ENCODE measurements around the gene THSD7B. TPM values are rescaled to one million over a fixed set of nuclear protein-coding genes. Genes with fewer than 3 reads are reported as not detected.

THSD7B gene
- polyA plus RNA-seq, 4 donors, result 0.07 to 0.90 TPM; not detected in 2

DNA sequence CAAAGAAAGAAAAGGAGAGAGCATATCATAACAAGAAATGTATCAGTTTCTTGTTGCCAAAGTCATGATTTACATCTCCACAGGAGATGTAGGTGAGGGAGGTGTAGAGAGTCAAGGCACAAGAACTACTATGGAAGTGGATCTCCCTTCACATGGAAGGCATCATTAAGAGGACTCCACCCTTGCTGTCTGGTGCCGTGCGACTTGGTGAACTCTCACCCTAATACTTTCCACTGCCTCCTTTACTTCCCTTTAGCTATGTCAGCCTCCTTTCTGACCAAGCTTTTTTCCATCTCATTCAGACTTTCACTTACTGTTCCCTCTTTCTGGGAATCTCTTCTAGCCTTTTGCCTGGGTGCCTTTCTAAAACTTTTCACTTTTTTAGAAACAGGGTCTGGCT lies 490.0 kb downstream of the THSD7B start:
- no peaks in the 10 kb centered on the region for H3K4me1 ChIP-seq (ENCODE audit: control insufficient read depth in 3 of 3, insufficient read depth in 2 of 3, low read depth in 1 of 3, low read length in 2 of 3)
- 44 to 68% (median 55%) methylated on average over 2 of the region's 2 CpGs for WGBS, 3 donors
- no peak for FAIRE-seq
- no peak overlapping the region for H3K27ac ChIP-seq (ENCODE audit: low read depth in 1 of 3, low read length in 2 of 3)
- H3K36me3 ChIP-seq (ENCODE audit: control insufficient read depth in 3 of 3, insufficient read depth in 2 of 3, low read depth in 1 of 3, low read length in 3 of 3), result no peaks in the 10 kb centered on the region
- no peak overlapping the region for H3K4me3 ChIP-seq (ENCODE audit: low read depth in 1 of 3, low read length in 3 of 3)
- H3K27me3 ChIP-seq (ENCODE audit: control insufficient read depth in 3 of 3, insufficient read depth in 3 of 3, low read length in 3 of 3), result no peaks in the 10 kb centered on the region
- DNase-seq, result no peak
- no peaks in the 10 kb centered on the region for H3K9me3 ChIP-seq (ENCODE audit: control insufficient read depth in 2 of 2, insufficient read depth in 1 of 2, low read depth in 1 of 2, low read length in 1 of 2)

DNA sequence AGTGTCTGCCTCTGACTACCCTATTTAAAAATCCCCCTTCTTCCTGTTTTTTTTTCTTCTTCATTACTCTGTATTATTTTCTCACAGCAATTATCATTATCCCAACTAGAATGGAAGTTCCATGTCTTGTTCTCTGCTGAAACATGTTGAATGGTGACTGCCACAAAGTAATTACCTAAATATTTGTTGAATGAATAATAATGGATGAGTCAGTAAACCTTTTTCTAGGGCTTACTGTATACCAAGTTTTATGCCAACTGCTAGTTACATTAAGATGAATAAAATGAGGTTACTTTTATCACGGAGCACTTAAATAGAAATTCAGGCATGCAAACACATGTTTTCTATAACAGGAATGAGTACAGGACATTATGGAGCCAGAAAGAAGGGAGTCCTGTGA lies 490.6 kb downstream of the THSD7B start:
- no peak for FAIRE-seq
- 82 to 91% (median 87%) methylated on average over 1 of the region's 1 CpG for WGBS, 3 donors

DNA sequence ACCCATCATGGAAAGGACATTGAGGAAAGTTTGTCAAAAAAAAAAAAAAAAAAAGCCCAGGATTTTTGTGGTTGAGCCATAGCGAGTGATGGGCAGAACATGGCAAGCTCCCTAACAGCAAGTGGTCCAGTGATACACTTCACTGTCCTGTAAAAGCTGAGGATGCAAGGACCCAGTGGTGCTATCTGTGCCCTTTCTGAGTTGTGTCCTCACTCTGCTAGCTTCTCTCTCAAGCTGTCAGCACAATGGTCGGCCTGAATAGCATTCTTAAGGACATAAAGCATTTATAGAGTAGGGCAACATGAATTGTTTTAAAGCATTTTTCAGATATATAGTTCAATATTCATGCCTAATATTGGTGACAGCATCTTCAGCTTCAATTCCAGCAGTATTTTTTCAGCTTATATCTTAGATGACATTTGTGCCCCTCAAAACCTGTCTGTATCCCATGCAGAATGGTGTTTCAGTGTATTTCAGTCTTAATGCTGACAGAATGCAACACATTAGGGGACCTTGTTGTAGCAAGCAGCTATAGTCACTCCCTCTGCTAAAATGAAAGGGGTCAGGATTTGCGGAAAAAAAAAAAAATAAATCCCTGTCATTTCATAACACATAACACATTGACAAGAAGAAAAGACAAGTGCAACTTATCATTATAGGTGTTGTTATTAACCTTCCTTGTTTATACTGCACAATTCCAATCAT lies 496.7 kb downstream of the THSD7B start:
- H3K27me3 ChIP-seq (ENCODE audit: control insufficient read depth in 3 of 3, insufficient read depth in 3 of 3, low read length in 3 of 3), result no peaks in the 10 kb centered on the region
- no peak for FAIRE-seq
- H3K4me1 ChIP-seq (ENCODE audit: control insufficient read depth in 3 of 3, insufficient read depth in 2 of 3, low read depth in 1 of 3, low read length in 2 of 3), result no peaks in the 10 kb centered on the region
- no peak overlapping the region for H3K27ac ChIP-seq (ENCODE audit: low read depth in 1 of 3, low read length in 2 of 3)
- no peak overlapping the region for H3K4me3 ChIP-seq (ENCODE audit: low read depth in 1 of 3, low read length in 3 of 3)
- H3K36me3 ChIP-seq (ENCODE audit: control insufficient read depth in 3 of 3, insufficient read depth in 2 of 3, low read depth in 1 of 3, low read length in 3 of 3), result no peaks in the 10 kb centered on the region
- H3K9me3 ChIP-seq (ENCODE audit: control insufficient read depth in 2 of 2, insufficient read depth in 1 of 2, low read depth in 1 of 2, low read length in 1 of 2), result no peaks in the 10 kb centered on the region
- 79 to 82% (median 81%) methylated on average over 3 of the region's 3 CpGs for WGBS, 3 donors
- no peak for DNase-seq

More for the DNA sequence above, 490.6 kb downstream of the THSD7B start:
- DNase-seq, result no peak
- no peak overlapping the region for H3K27ac ChIP-seq (ENCODE audit: low read depth in 1 of 3, low read length in 2 of 3)
- no peak overlapping the region for H3K4me3 ChIP-seq (ENCODE audit: low read depth in 1 of 3, low read length in 3 of 3)
- no peaks in the 10 kb centered on the region for H3K27me3 ChIP-seq (ENCODE audit: control insufficient read depth in 3 of 3, insufficient read depth in 3 of 3, low read length in 3 of 3)
- H3K4me1 ChIP-seq (ENCODE audit: control insufficient read depth in 3 of 3, insufficient read depth in 2 of 3, low read depth in 1 of 3, low read length in 2 of 3), result no peaks in the 10 kb centered on the region
- no peaks in the 10 kb centered on the region for H3K36me3 ChIP-seq (ENCODE audit: control insufficient read depth in 3 of 3, insufficient read depth in 2 of 3, low read depth in 1 of 3, low read length in 3 of 3)
- no peaks in the 10 kb centered on the region for H3K9me3 ChIP-seq (ENCODE audit: control insufficient read depth in 2 of 2, insufficient read depth in 1 of 2, low read depth in 1 of 2, low read length in 1 of 2)

DNA sequence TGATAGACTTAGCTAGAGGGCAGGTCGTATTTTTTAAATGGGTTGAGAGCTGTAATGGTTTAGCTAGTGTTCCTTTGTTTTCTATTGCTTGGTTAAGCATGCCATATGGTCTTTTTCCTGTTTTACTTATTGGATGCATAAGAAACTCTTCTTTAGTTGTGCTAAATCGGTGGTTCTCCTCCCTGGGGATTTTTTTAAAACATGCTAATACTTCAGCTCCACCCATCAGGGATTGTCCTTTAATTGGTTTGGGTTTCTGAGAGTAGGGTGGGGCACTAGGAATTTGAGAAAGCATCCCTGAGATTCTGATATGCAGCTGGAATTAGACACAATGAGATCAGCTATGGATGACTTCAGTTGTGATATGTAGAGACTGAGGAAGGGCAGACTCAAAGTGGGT lies 497.2 kb downstream of the THSD7B start:
- H3K27me3 ChIP-seq (ENCODE audit: control insufficient read depth in 3 of 3, insufficient read depth in 3 of 3, low read length in 3 of 3), result no peaks in the 10 kb centered on the region
- no peaks in the 10 kb centered on the region for H3K36me3 ChIP-seq (ENCODE audit: control insufficient read depth in 3 of 3, insufficient read depth in 2 of 3, low read depth in 1 of 3, low read length in 3 of 3)
- no peaks in the 10 kb centered on the region for H3K4me1 ChIP-seq (ENCODE audit: control insufficient read depth in 3 of 3, insufficient read depth in 2 of 3, low read depth in 1 of 3, low read length in 2 of 3)
- FAIRE-seq (no peak), DNase-seq (no peak)
- no peak overlapping the region for H3K4me3 ChIP-seq (ENCODE audit: low read depth in 1 of 3, low read length in 3 of 3)
- 17 to 27% (median 18%) methylated on average over 2 of the region's 2 CpGs for WGBS, 3 donors
- no peaks in the 10 kb centered on the region for H3K9me3 ChIP-seq (ENCODE audit: control insufficient read depth in 2 of 2, insufficient read depth in 1 of 2, low read depth in 1 of 2, low read length in 1 of 2)
- H3K27ac ChIP-seq (ENCODE audit: low read depth in 1 of 3, low read length in 2 of 3), result no peak overlapping the region

DNA sequence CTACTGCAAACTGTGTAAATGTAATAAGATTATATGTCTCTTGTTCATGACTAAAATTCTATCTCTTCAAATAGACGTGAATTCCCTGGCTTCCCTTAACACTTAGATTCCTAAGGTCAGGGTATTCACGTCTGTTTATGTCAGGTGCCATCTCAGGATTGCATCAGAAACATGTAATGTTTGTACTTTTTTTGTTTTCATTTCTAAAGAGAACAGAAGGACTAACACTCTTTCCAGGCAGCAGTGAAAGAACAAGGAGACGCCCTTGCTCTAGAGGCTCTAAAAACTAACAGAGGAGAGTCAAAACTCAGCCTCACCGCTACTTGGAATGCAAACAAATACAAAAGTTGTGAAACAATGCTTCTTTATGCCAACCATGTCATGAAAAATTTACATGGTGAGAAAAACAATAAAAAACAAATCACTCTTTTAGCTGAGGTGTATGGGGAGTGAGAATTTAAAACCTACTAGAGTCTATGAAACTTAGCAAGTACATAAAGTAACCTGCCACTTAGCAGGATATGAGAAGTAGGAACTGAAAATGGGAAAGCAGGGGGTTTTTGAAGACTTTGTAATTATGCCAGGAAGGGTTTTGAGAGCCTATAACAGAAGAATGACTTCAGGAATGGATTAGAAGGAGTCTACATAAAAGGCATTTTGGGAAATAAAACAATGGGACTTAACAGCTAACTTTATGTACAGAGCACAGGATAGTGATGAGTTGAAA lies 522.7 kb downstream of the THSD7B start:
- Histone ChIP-seq H3K9me3 (ENCODE audit: control insufficient read depth in 2 of 2, insufficient read depth in 1 of 2, low read depth in 1 of 2, low read length in 1 of 2) (no peaks in the 10 kb centered on the region), H3K27ac (ENCODE audit: low read depth in 1 of 3, low read length in 2 of 3) (no peak overlapping the region), H3K36me3 (ENCODE audit: control insufficient read depth in 3 of 3, insufficient read depth in 2 of 3, low read depth in 1 of 3, low read length in 3 of 3) (no peaks in the 10 kb centered on the region), H3K4me1 (ENCODE audit: control insufficient read depth in 3 of 3, insufficient read depth in 2 of 3, low read depth in 1 of 3, low read length in 2 of 3) (no peaks in the 10 kb centered on the region), H3K27me3 (ENCODE audit: control insufficient read depth in 3 of 3, insufficient read depth in 3 of 3, low read length in 3 of 3) (no peaks in the 10 kb centered on the region), H3K4me3 (ENCODE audit: low read depth in 1 of 3, low read length in 3 of 3) (no peak overlapping the region)
- DNase-seq (no peak), FAIRE-seq (no peak)
- WGBS, 3 donors, result 39 to 56% (median 46%) methylated on average over 4 of the region's 4 CpGs

DNA sequence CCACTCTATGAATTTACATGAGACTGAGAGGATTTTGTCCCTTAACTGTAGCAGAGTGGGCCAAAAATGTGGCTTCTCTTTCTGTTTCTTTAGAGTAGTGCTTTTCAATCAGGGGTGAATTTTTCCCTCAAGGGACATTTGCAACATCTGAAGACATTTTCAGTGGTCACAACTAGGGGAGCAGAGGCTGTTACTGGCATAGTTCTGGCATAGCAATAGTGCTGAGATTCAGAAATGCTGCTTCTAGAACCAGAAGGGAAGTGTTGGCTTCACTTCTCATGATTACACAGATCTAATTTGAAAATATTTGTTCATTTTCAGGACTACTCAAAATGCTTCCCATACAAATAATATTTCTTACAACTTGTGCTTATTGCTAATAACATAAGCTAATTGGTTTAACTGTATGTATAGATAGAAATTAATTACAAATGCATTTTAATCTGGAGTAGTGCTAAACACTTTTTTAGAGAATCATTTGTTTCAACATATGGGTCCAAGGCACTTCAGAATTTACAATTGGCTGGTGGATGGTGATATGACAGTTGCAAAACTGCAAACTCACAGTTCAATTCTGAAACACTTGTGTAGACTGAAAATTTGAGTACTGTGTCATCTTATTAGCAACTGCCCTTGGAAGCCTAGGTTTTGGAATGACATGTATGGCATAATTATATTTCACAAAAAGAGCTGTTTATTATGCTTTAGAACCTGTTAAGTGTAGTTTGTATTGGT lies 526.7 kb downstream of the THSD7B start:
- Histone ChIP-seq H3K4me1 (ENCODE audit: control insufficient read depth in 3 of 3, insufficient read depth in 2 of 3, low read depth in 1 of 3, low read length in 2 of 3) (no peaks in the 10 kb centered on the region), H3K27ac (ENCODE audit: low read depth in 1 of 3, low read length in 2 of 3) (no peak overlapping the region), H3K9me3 (ENCODE audit: control insufficient read depth in 2 of 2, insufficient read depth in 1 of 2, low read depth in 1 of 2, low read length in 1 of 2) (no peaks in the 10 kb centered on the region), H3K36me3 (ENCODE audit: control insufficient read depth in 3 of 3, insufficient read depth in 2 of 3, low read depth in 1 of 3, low read length in 3 of 3) (no peaks in the 10 kb centered on the region), H3K27me3 (ENCODE audit: control insufficient read depth in 3 of 3, insufficient read depth in 3 of 3, low read length in 3 of 3) (no peaks in the 10 kb centered on the region), H3K4me3 (ENCODE audit: low read depth in 1 of 3, low read length in 3 of 3) (no peak overlapping the region)
- DNase-seq, result no peak
- no peak for FAIRE-seq

DNA sequence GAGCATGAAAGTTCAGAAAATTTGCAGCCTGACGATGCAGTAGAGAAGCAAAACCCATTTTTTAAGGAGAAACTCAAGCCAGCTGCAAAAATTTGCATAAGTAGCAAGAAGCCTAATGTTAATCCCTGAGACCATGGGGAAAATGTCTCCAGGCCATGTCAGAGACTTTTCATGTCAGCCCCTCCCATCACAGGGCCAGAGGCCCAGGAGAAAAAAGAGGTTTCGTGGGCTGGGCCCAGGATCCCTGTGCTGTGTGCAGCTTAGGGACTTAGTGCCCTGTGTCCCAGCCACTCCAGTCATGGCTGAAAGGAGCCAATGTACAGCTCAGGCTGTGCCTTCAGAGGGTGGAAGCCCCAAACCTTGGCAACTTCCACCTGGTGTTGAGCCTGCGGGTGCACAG lies 533.0 kb downstream of the THSD7B start:
- FAIRE-seq, result no peak
- DNase-seq, result no peak
- H3K36me3 ChIP-seq (ENCODE audit: control insufficient read depth in 3 of 3, insufficient read depth in 2 of 3, low read depth in 1 of 3, low read length in 3 of 3), result no peaks in the 10 kb centered on the region
- H3K9me3 ChIP-seq (ENCODE audit: control insufficient read depth in 2 of 2, insufficient read depth in 1 of 2, low read depth in 1 of 2, low read length in 1 of 2), result peaks cover 0 to 15% of the 10 kb centered on the region in 2 donors
- H3K4me1 ChIP-seq (ENCODE audit: control insufficient read depth in 3 of 3, insufficient read depth in 2 of 3, low read depth in 1 of 3, low read length in 2 of 3), result no peaks in the 10 kb centered on the region
- H3K27me3 ChIP-seq (ENCODE audit: control insufficient read depth in 3 of 3, insufficient read depth in 3 of 3, low read length in 3 of 3), result no peaks in the 10 kb centered on the region
- WGBS, 3 donors, result 72 to 83% (median 72%) methylated on average over 3 of the region's 3 CpGs
- H3K27ac ChIP-seq (ENCODE audit: low read depth in 1 of 3, low read length in 2 of 3), result no peak overlapping the region
- no peak overlapping the region for H3K4me3 ChIP-seq (ENCODE audit: low read depth in 1 of 3, low read length in 3 of 3)

DNA sequence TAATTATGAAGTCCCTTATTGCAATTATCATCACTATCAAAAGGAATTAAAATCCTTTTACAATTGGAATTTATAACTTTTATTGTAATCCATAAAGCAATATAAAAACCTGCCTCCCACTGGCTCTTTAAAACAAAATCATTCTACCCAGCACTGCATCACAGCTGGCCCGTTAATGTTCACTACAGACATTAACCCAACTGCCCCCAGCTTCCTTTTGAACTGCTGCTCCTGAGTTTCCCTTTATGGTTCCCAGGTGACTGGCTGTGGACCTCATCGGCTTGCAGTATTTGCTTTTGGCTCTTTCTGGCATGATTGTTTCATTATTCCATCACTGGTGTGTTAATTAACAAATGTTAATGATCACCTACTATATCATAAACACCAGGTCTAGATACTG lies 535.6 kb downstream of the THSD7B start:
- DNase-seq (no peak), FAIRE-seq (no peak)
- H3K36me3 ChIP-seq (ENCODE audit: control insufficient read depth in 3 of 3, insufficient read depth in 2 of 3, low read depth in 1 of 3, low read length in 3 of 3), result no peaks in the 10 kb centered on the region
- 29 to 53% (median 38%) methylated on average over 2 of the region's 2 CpGs for WGBS, 3 donors
- no peaks in the 10 kb centered on the region for H3K27me3 ChIP-seq (ENCODE audit: control insufficient read depth in 3 of 3, insufficient read depth in 3 of 3, low read length in 3 of 3)
- H3K9me3 ChIP-seq (ENCODE audit: control insufficient read depth in 2 of 2, insufficient read depth in 1 of 2, low read depth in 1 of 2, low read length in 1 of 2), result peaks cover 0 to 15% of the 10 kb centered on the region in 2 donors
- H3K27ac ChIP-seq (ENCODE audit: low read depth in 1 of 3, low read length in 2 of 3), result no peak overlapping the region
- H3K4me3 ChIP-seq (ENCODE audit: low read depth in 1 of 3, low read length in 3 of 3), result no peak overlapping the region
- H3K4me1 ChIP-seq (ENCODE audit: control insufficient read depth in 3 of 3, insufficient read depth in 2 of 3, low read depth in 1 of 3, low read length in 2 of 3), result no peaks in the 10 kb centered on the region
